ENCODE measurements around the gene FOXL2NB. TPM values are rescaled to one million over a fixed set of nuclear protein-coding genes. Genes with fewer than 3 reads are reported as not detected.

The FOXL2NB gene
- polyA plus RNA-seq, 1 donor from 2014 or later = not detected

DNA sequence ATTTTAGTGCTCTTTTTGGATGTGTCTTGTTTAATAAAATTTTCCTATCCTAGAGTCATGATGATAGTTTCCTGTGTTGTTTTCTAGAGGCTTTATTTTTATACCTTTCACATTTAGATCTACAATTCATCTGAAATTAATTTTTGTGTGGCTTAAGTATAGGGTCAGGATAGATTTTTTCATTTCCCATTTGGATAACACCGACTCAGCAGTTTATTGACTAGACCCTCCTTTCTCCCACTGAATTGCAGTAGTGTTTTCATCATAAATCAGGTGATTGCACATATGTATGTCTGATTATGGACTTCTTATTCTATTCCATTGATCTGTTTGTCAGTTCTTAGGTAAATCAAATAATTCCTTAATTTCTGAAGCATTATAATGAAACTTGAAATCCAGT lies 48.7 kb downstream of the FOXL2NB start:
- Histone ChIP-seq H3K79me2 (replicated peaks; ENCODE audit: insufficient read depth, low read length) (no peaks in the 10 kb centered on the region), H3K9me3 (ENCODE audit: low read length) (no peaks in the 10 kb centered on the region), H3F3A (ENCODE audit: insufficient read depth, low read length, poor library complexity, severe bottlenecking) (no peaks in the 10 kb centered on the region), H3K9ac (ENCODE audit: low read length) (no peak overlapping the region), H2AFZ (ENCODE audit: low read depth, low read length) (no peak overlapping the region), H3K9me2 (ENCODE audit: insufficient read depth, low read length) (no peaks in the 10 kb centered on the region), H3K4me2 (ENCODE audit: low read length) (no peak overlapping the region), H3K36me3 (ENCODE audit: insufficient read depth, low read length) (no peaks in the 10 kb centered on the region), H4K20me1 (ENCODE audit: insufficient read depth) (no peaks in the 10 kb centered on the region), H3K4me3 (ENCODE audit: low read length) (no peak overlapping the region), H3K27ac (ENCODE audit: low read length) (no peak overlapping the region), H3K27me3 (ENCODE audit: insufficient read depth, low read depth, low read length) (no peaks in the 10 kb centered on the region)
- TF ChIP-seq POLR2AphosphoS5 (IDR thresholded peaks at IDR 0.05) (no peak), EP300 (conservative IDR thresholded peaks at IDR 0.05; ENCODE audit: poor library complexity, severe bottlenecking) (no peak), SMC3 (conservative IDR thresholded peaks at IDR 0.05; ENCODE audit: poor library complexity) (no peak), EZH2 (IDR thresholded peaks at IDR 0.05; ENCODE audit: borderline replicate concordance, insufficient read depth, low read length, poor library complexity, severe bottlenecking) (no peak), MXI1 (conservative IDR thresholded peaks at IDR 0.05; ENCODE audit: poor library complexity, severe bottlenecking) (no peak), TAF1 (IDR thresholded peaks at IDR 0.05; ENCODE audit: low read depth) (no peak)
- TF ChIP-seq, protein P1, sequence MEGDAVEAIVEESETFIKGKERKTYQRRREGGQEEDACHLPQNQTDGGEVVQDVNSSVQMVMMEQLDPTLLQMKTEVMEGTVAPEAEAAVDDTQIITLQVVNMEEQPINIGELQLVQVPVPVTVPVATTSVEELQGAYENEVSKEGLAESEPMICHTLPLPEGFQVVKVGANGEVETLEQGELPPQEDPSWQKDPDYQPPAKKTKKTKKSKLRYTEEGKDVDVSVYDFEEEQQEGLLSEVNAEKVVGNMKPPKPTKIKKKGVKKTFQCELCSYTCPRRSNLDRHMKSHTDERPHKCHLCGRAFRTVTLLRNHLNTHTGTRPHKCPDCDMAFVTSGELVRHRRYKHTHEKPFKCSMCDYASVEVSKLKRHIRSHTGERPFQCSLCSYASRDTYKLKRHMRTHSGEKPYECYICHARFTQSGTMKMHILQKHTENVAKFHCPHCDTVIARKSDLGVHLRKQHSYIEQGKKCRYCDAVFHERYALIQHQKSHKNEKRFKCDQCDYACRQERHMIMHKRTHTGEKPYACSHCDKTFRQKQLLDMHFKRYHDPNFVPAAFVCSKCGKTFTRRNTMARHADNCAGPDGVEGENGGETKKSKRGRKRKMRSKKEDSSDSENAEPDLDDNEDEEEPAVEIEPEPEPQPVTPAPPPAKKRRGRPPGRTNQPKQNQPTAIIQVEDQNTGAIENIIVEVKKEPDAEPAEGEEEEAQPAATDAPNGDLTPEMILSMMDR (IDR thresholded peaks at IDR 0.05; ENCODE audit: poor library complexity, severe bottlenecking) = no peak
- TF ChIP-seq, protein P2, sequence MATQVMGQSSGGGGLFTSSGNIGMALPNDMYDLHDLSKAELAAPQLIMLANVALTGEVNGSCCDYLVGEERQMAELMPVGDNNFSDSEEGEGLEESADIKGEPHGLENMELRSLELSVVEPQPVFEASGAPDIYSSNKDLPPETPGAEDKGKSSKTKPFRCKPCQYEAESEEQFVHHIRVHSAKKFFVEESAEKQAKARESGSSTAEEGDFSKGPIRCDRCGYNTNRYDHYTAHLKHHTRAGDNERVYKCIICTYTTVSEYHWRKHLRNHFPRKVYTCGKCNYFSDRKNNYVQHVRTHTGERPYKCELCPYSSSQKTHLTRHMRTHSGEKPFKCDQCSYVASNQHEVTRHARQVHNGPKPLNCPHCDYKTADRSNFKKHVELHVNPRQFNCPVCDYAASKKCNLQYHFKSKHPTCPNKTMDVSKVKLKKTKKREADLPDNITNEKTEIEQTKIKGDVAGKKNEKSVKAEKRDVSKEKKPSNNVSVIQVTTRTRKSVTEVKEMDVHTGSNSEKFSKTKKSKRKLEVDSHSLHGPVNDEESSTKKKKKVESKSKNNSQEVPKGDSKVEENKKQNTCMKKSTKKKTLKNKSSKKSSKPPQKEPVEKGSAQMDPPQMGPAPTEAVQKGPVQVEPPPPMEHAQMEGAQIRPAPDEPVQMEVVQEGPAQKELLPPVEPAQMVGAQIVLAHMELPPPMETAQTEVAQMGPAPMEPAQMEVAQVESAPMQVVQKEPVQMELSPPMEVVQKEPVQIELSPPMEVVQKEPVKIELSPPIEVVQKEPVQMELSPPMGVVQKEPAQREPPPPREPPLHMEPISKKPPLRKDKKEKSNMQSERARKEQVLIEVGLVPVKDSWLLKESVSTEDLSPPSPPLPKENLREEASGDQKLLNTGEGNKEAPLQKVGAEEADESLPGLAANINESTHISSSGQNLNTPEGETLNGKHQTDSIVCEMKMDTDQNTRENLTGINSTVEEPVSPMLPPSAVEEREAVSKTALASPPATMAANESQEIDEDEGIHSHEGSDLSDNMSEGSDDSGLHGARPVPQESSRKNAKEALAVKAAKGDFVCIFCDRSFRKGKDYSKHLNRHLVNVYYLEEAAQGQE (IDR thresholded peaks at IDR 0.05; ENCODE audit: borderline replicate concordance) = no peak

Other genes with a start within 250 kb of the FOXL2NB start
- gene PIK3CB, start 112.3 kb upstream of the FOXL2NB start, polyA plus RNA-seq = 11.4 and 11.5 TPM in 2 replicates
- gene FOXL2, start 80 bp upstream of the FOXL2NB start, polyA plus RNA-seq = not detected in 2 replicates
- gene PRR23A, start 59.1 kb downstream of the FOXL2NB start, polyA plus RNA-seq = not detected in 2 replicates
- gene PRR23B, start 73.7 kb downstream of the FOXL2NB start, polyA plus RNA-seq = not detected in 2 replicates
- not detected in 2 replicates for gene PRR23C, start 97.7 kb downstream of the FOXL2NB start, polyA plus RNA-seq

Measured in neural cell (in vitro differentiated cells).